B cell (primary cell): ENCODE results near the gene FRMPD4. TPM values are rescaled to one million over a fixed set of nuclear protein-coding genes. Genes with fewer than 3 reads are reported as not detected.

Source experiments
- ATAC-seq: fragments of 200-7000 bp; cut with Tn5 transposase; one replicate; pipeline ENCODE4 v1.10.0; 2021; ENCODE audit warnings: low read depth, mild to moderate bottlenecking, moderate number of reproducible peaks, moderate library complexity
- CTCF ChIA-PET: fragments of 350-600 bp; sonication (Branson Sonifier 250); formaldehyde crosslinking; loops from one replicate; lab custom pipeline; 2021; ENCODE audit warnings: antibody characterized with exemption, inconsistent platforms; lab: Charles Lee
- POLR2A ChIA-PET: fragments of 350-600 bp; sonication (Branson Sonifier 250); formaldehyde crosslinking; loops from one replicate; lab custom pipeline; 2021; ENCODE audit warnings: antibody characterized with exemption; lab: Charles Lee
- DNase-seq: peaks from one replicate; pipeline ENCODE4 v3.0.0; 2013
- H2AFZ ChIP-seq: 2 replicates; pipeline ENCODE4 v1.6.1; 2012; ENCODE audit warnings: mild to moderate bottlenecking, low read depth, low read length; ENCODE audit not compliant: insufficient read depth, poor library complexity, severe bottlenecking
- H3K27ac ChIP-seq, 2 donors: 1 replicate in 1 of 2; 2 replicates in 1 of 2; pipeline ENCODE4 v1.5.1; 2012 to 2013; ENCODE audit warnings: low read length in 2 of 2, mild to moderate bottlenecking in 2 of 2, moderate library complexity in 1 of 2
- H3K27me3 ChIP-seq, 4 experiments: fragments of 200-600 bp in 1 of 4; sonication (generic) in 1 of 4; replicated peaks in 1 of 4; 1 replicate in 2 of 4; 2 replicates in 2 of 4; pipeline versions ENCODE4 v1.6.1 to v1.7.0; 2013 to 2016; ENCODE audit warnings: low read length in 3 of 4, mild to moderate bottlenecking in 2 of 4, mixed read lengths in 1 of 4, moderate library complexity in 1 of 4; ENCODE audit not compliant: insufficient read depth in 4 of 4, control insufficient read depth in 3 of 4; ENCODE audit errors: control extremely low read depth in 1 of 4
- H3K36me3 ChIP-seq, 2 experiments: replicated peaks in 1 of 2; 1 replicate in 1 of 2; 2 replicates in 1 of 2; pipeline versions ENCODE4 v1.6.1 to v1.7.1; 2013; ENCODE audit warnings: low read length in 1 of 2; ENCODE audit not compliant: insufficient read depth in 2 of 2, control insufficient read depth in 1 of 2; ENCODE audit errors: control extremely low read depth in 1 of 2, extremely low read depth in 1 of 2
- H3K4me1 ChIP-seq, 2 donors: fragments of 200-600 bp in 1 of 2; sonication (generic) in 1 of 2; 1 replicate in 1 of 2; 2 replicates in 1 of 2; pipeline versions ENCODE4 v1.5.1 to v1.6.1; 2013 to 2017; ENCODE audit warnings: low read length in 2 of 2; ENCODE audit not compliant: control insufficient read depth in 2 of 2, insufficient read depth in 2 of 2
- H3K4me2 ChIP-seq: replicated peaks from 2 replicates; pipeline ENCODE3; 2012; ENCODE audit warnings: mild to moderate bottlenecking, low read depth, low read length; ENCODE audit not compliant: poor library complexity, severe bottlenecking
- H3K4me3 ChIP-seq, 5 experiments: fragments of 200-600 bp in 1 of 5; sonication (generic) in 1 of 5; 1 replicate in 3 of 5; 2 replicates in 2 of 5; pipeline versions ENCODE4 v1.5.1 to v1.7.0; 2011 to 2016; ENCODE audit warnings: low read length in 4 of 5, mild to moderate bottlenecking in 4 of 5, low read depth in 2 of 5, control low read depth in 1 of 5, moderate library complexity in 1 of 5; ENCODE audit not compliant: insufficient read depth in 1 of 5; ENCODE audit errors: control extremely low read depth in 1 of 5, extremely low read depth in 1 of 5
- H3K79me2 ChIP-seq: fragments of 200-600 bp; sonication (generic); one replicate; pipeline ENCODE4 v1.6.0; 2016; ENCODE audit warnings: low read length; ENCODE audit not compliant: control insufficient read depth, insufficient read depth
- H3K9ac ChIP-seq: fragments of 200-600 bp; sonication (generic); 2 replicates; pipeline ENCODE4 v1.6.1; 2017; ENCODE audit warnings: mild to moderate bottlenecking, low read length, moderate library complexity
- H3K9me3 ChIP-seq, 3 donors: one replicate each; pipeline versions ENCODE4 v1.6.1 to v1.7.1; 2013; ENCODE audit warnings: low read length in 2 of 3; ENCODE audit not compliant: control insufficient read depth in 2 of 3, insufficient read depth in 1 of 3; ENCODE audit errors: control extremely low read depth in 1 of 3
- H4K20me1 ChIP-seq: 2 replicates; pipeline ENCODE4 v1.6.0; 2012; ENCODE audit warnings: mild to moderate bottlenecking, low read length; ENCODE audit not compliant: insufficient read depth, control insufficient read depth, poor library complexity, severe bottlenecking
- H3K27ac Mint-ChIP-seq: one replicate; pipeline ENCODE4 v1.8.0; 2021; ENCODE audit warnings: mixed read lengths
- H3K27me3 Mint-ChIP-seq: one replicate; pipeline ENCODE4 v1.8.0; 2021; ENCODE audit warnings: mixed read lengths
- H3K4me1 Mint-ChIP-seq: one replicate; pipeline ENCODE4 v1.8.0; 2021; ENCODE audit warnings: mixed read lengths
- H3K4me3 Mint-ChIP-seq: one replicate; pipeline ENCODE4 v1.8.0; 2021; ENCODE audit warnings: mixed read lengths
- H3K9me3 Mint-ChIP-seq: one replicate; pipeline ENCODE4 v1.8.0; 2022; ENCODE audit warnings: mixed read lengths; ENCODE audit not compliant: insufficient read depth
- CTCF ChIP-seq: fragments of 200-600 bp; IDR thresholded peaks from one replicate; pipeline ENCODE4 v1.8.0; 2022; ENCODE audit warnings: antibody characterized with exemption, mild to moderate bottlenecking
- EZH2 ChIP-seq: IDR thresholded peaks from 2 replicates; pipeline ENCODE4 v1.6.1; 2012; ENCODE audit warnings: borderline replicate concordance, low read depth, mild to moderate bottlenecking, moderate library complexity, low read length; ENCODE audit not compliant: insufficient read depth, poor library complexity, severe bottlenecking
- WGBS: methylation state at CpG from one replicate; pipeline ENCODE4 v1.1.5; 2013; ENCODE audit warnings: missing lambda C conversion rate; ENCODE audit not compliant: insufficient coverage; 5-methylcytosine and 5-hydroxymethylcytosine counted together
- intact Hi-C: fragments of 100-400 bp; cut with micrococcal nuclease; formaldehyde crosslinking; loops from one replicate; pipeline ENCODE4 v1.10.0; 2022
- polyA plus RNA-seq: library from polyadenylated mRNA; depleted of rRNA; stranded (reverse); fragments of >200 nt; gene quantifications from 2 replicates; pipeline ENCODE4 v1.2.3, GENCODE V29; 2012
- total RNA-seq, 2 donors: library from RNA; stranded (reverse); fragments of 120-200 nt in 1 of 2; gene quantifications; 1 replicate in 1 of 2; 2 replicates in 1 of 2; pipeline versions ENCODE4 v1.2.3 to v1.2.4, GENCODE V29; 2013 to 2022

Gene FRMPD4
- total and polyA plus RNA-seq, 2 donors (not counting 1 experiment from before 2014, with no cell fraction given) = not detected

- Histone ChIP-seq H3K27ac (no peak overlapping the region), H3K9ac (no peak overlapping the region), H2AFZ (no peak overlapping the region), H3K4me2 (no peak overlapping the region), H3K27me3 (no peaks in the 10 kb centered on the region), H4K20me1 (no peaks in the 10 kb centered on the region), H3K9me3 (no peaks in the 10 kb centered on the region), H3K4me1 (peaks cover 0 to 5% of the 10 kb centered on the region in 2 donors), H3K79me2 (no peaks in the 10 kb centered on the region), H3K4me3 (no peak overlapping the region), H3K36me3 (no peaks in the 10 kb centered on the region)
- CTCF ChIA-PET = no interaction called here
- 100% methylated on average over 2 of the region's 3 CpGs for WGBS
- H3K9me3 Mint-ChIP-seq = peaks cover 5% of the 10 kb centered on the region
- peak; percentile 7 for DNase-seq
- no peak for TF ChIP-seq EZH2
- TF ChIP-seq CTCF = no peak
- H3K27ac Mint-ChIP-seq = no peak overlapping the region
- intact Hi-C loops = no loop called here
- POLR2A ChIA-PET = no interaction called here
- peaks cover 6% of the 10 kb centered on the region for H3K4me1 Mint-ChIP-seq
- H3K27me3 Mint-ChIP-seq = no peaks in the 10 kb centered on the region
- H3K4me3 Mint-ChIP-seq = no peak overlapping the region
- no peak for ATAC-seq
These were observed 163.0 kb downstream of the FRMPD4 start for GRCh38 chrX:12301288-12301687.

GRCh38 chrX:12304261-12304660 is 166.0 kb downstream of the FRMPD4 start:
- Histone ChIP-seq H3K27ac (no peak overlapping the region), H3K9ac (no peak overlapping the region), H4K20me1 (no peaks in the 10 kb centered on the region), H3K4me2 (no peak overlapping the region), H3K9me3 (no peaks in the 10 kb centered on the region), H3K27me3 (no peaks in the 10 kb centered on the region), H2AFZ (no peak overlapping the region), H3K36me3 (no peaks in the 10 kb centered on the region), H3K4me3 (no peak overlapping the region), H3K79me2 (no peaks in the 10 kb centered on the region), H3K4me1 (peaks cover 0 to 5% of the 10 kb centered on the region in 2 donors)
- POLR2A ChIA-PET = no interaction called here
- TF ChIP-seq EZH2 (no peak), CTCF (no peak)
- H3K9me3 Mint-ChIP-seq = peaks cover 5% of the 10 kb centered on the region
- no peaks in the 10 kb centered on the region for H3K27me3 Mint-ChIP-seq
- WGBS = no CpG with 5 or more reads among the region's 2 CpGs
- H3K4me1 Mint-ChIP-seq = peaks cover 6% of the 10 kb centered on the region
- H3K4me3 Mint-ChIP-seq = no peak overlapping the region
- H3K27ac Mint-ChIP-seq = no peak overlapping the region
- CTCF ChIA-PET = no interaction called here
- intact Hi-C loops = no loop called here
- DNase-seq (no peak), ATAC-seq (no peak)
